Pancreas (tissue), 10 donors: ENCODE measurements around the gene AUNIP. TPM values are rescaled to one million over a fixed set of nuclear protein-coding genes. Genes with fewer than 3 reads are reported as not detected.
A peak's percentile ranks its signal among the peaks of the same experiment; 100 is the strongest.

Experiments
- ATAC-seq, 4 donors: fragments of 200-7000 bp; cut with Tn5 transposase; one replicate each; pipeline versions ENCODE4 v1.8.0 to v1.9.1; 2020; ENCODE audit warnings: mild to moderate bottlenecking in 4 of 4, moderate library complexity in 4 of 4
- DNase-seq, 6 donors: peaks; one replicate each; pipeline ENCODE4 v3.0.0-alpha.2; 2020
- FAIRE-seq: peaks from 2 replicates; lab custom pipeline; 2012; peaks lifted over from hg19 to GRCh38; lab: Jason Lieb, UNC
- H3K27ac ChIP-seq, 4 donors: fragments of 200-600 bp; sonication (generic); 1 replicate in 3 of 4; 2 replicates in 1 of 4; pipeline versions ENCODE4 v1.5.0 to v1.8.0; 2020
- H3K27me3 ChIP-seq, 4 donors: fragments of 200-600 bp; one replicate each; pipeline ENCODE4 v1.8.0; 2021
- H3K36me3 ChIP-seq, 3 donors: fragments of 200-600 bp; sonication (generic) in 1 of 3; one replicate each; pipeline versions ENCODE4 v1.5.0 to v1.8.0; 2020 to 2021
- H3K4me1 ChIP-seq, 3 donors: fragments of 200-600 bp; one replicate each; pipeline ENCODE4 v1.8.0; 2021
- H3K4me3 ChIP-seq, 4 donors: fragments of 200-600 bp; sonication (generic) in 2 of 4; one replicate each; pipeline versions ENCODE4 v1.5.0 to v1.8.0; 2020 to 2021
- H3K9me3 ChIP-seq, 4 donors: fragments of 200-600 bp; one replicate each; pipeline ENCODE4 v1.8.0; 2021
- WGBS, 2 donors: extraction: QIAGEN DNeasy Blood & Tissue Kit; methylation state at CpG; one replicate each; pipeline ENCODE4 v1.1.7; 2013; 5-methylcytosine and 5-hydroxymethylcytosine counted together
- intact Hi-C, 3 donors: fragments of 100-400 bp; cut with DNase I; formaldehyde crosslinking; loops; one replicate each; pipeline versions ENCODE4 v1.11.1 to v1.14.2; 2022
- polyA plus RNA-seq, 2 donors: library from polyadenylated mRNA; stranded (reverse); fragments of 200-250 nt; gene quantifications; one replicate each; pipeline ENCODE4 v1.2.3, GENCODE V29; 2013
- total RNA-seq, 6 donors: library from RNA; stranded (reverse); fragmentation: NEBNext Ultra II Directional in 4 of 6; extraction: Animal tissue kit (Norgen Biotek cat#: 25700) in 4 of 6; gene quantifications; one replicate each; pipeline versions ENCODE4 v1.2.1 to v1.2.4, GENCODE V29; 2021 to 2023
- TF ChIP-seq, protein P1 (sequence below), 4 donors: fragments of 200-600 bp; sonication (generic) in 3 of 4; IDR thresholded peaks; one replicate each; pipeline versions ENCODE4 v1.5.0 to v1.8.0; 2021; ENCODE audit warnings: antibody characterized with exemption in 4 of 4
- donor health status: healthy with polysubstance abuse.
- donor health status: DM: no; HTN: no; CAD: no; lungs with moderate emphysema.
- donor health status: DM: no; HTN: no; CAD: no.
- donor health status: control.
- donor health status: control.
- donor health status: Bipolar disorder and iron deficiency.
- donor health status: DM: yes; HTN: yes; CAD: no.
- donor health status: DM: no; HTN: no; CAD: no.
- donor health status: DM: no; HTN: no; CAD: no.
- donor health status: DM: yes; HTN: yes; CAD: no.

The AUNIP gene
- total and polyA plus RNA-seq, 8 donors: 0.19 to 0.37 (median 0.29) TPM; not detected in 4

DNA sequence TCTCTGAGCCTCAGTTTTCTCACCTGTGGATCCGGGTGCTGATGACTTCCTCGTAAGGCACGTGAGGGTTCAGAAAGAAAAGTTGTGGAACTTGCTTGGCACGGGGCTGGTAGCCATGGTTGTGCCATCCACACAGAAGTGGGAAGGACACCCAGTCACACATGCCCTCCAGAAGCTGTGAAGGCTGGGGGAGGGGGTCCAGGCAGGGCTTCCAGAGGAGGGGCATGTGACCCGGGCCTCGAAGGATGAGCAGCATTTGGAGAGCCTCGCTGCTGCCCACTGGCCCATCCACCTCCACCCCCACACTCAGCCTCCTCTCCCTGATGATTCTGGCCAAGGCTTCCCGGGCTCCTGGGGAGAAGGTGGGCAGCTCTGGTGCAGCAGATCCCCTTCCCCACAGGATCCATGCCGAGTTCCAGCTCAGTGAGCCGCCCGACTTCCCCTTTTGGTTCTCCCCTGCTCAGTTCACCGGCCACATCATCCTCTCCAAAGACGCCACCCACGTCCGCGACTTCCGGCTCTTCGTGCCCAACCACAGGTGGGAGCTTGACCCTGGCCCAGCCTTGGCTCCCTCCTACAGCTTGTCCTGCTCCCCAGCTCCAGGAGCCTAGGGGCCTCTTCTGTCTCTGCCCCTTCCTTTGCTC lies 49.9 kb downstream of the AUNIP start:
- intact Hi-C loops: no loop called here
- ATAC-seq (no peak), FAIRE-seq (no peak), DNase-seq (peak in 2 of 6 donors; percentile 56 to 63)
- 82 to 86% methylated on average over 18 of the region's 18 CpGs for WGBS, 2 donors
- H3K36me3 ChIP-seq: peaks cover 0 to 30% (median 0%) of the 10 kb centered on the region in 3 donors
- H3K4me1 ChIP-seq: peaks cover 5 to 26% (median 23%) of the 10 kb centered on the region in 3 donors
- no peak overlapping the region for H3K27ac ChIP-seq
- no peaks in the 10 kb centered on the region for H3K9me3 ChIP-seq
- no peak overlapping the region for H3K4me3 ChIP-seq
- TF ChIP-seq, protein P1, sequence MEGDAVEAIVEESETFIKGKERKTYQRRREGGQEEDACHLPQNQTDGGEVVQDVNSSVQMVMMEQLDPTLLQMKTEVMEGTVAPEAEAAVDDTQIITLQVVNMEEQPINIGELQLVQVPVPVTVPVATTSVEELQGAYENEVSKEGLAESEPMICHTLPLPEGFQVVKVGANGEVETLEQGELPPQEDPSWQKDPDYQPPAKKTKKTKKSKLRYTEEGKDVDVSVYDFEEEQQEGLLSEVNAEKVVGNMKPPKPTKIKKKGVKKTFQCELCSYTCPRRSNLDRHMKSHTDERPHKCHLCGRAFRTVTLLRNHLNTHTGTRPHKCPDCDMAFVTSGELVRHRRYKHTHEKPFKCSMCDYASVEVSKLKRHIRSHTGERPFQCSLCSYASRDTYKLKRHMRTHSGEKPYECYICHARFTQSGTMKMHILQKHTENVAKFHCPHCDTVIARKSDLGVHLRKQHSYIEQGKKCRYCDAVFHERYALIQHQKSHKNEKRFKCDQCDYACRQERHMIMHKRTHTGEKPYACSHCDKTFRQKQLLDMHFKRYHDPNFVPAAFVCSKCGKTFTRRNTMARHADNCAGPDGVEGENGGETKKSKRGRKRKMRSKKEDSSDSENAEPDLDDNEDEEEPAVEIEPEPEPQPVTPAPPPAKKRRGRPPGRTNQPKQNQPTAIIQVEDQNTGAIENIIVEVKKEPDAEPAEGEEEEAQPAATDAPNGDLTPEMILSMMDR (IDR thresholded peaks at IDR 0.05): no peak
- no peaks in the 10 kb centered on the region for H3K27me3 ChIP-seq

DNA sequence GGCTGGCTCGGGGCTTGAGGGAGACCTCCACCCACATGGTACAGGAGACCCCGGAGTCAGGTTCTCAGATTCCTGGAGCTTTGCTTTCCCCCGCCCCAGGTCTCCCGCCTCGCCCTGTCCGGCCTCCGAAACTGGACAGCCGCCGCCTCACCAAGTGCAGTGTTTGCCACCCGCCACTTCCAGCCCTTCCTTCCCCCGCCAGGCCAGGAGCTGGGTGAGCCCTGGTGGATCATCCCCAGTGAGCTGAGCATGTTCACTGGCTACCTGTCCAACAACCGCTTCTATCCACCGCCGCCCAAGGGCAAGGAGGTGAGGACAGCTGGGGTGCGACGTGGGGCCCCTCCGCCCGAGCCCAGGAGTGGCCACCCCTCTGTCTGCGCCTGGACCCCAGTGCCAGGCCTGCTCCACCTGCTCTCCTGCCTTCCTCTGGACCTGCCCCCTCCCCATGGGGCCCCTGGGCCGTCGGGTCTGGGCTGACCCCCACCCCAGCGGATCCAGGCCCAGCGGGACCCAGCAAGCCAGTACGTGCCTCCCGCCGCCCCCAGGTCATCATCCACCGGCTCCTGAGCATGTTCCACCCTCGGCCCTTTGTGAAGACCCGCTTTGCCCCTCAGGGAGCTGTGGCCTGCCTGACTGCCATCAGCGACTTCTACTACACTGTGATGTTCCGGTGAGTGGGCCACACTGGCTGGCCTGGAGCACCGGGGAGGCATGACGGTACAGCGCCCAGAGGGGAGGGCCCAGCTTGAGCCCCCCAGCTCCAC lies 50.6 kb downstream of the AUNIP start:
- H3K4me1 ChIP-seq: peaks cover 5 to 26% (median 23%) of the 10 kb centered on the region in 3 donors
- ATAC-seq: no peak
- no peak for FAIRE-seq
- no peaks in the 10 kb centered on the region for H3K9me3 ChIP-seq
- no peak overlapping the region for H3K27ac ChIP-seq
- WGBS, 2 donors: 91 to 94% methylated on average over 34 of the region's 34 CpGs
- peak in 2 of 6 donors; percentile 58 to 84 for DNase-seq
- peaks cover 0 to 23% (median 0%) of the 10 kb centered on the region in 3 donors for H3K36me3 ChIP-seq
- intact Hi-C loops: no loop called here
- H3K27me3 ChIP-seq: no peaks in the 10 kb centered on the region
- no peak overlapping the region for H3K4me3 ChIP-seq
- TF ChIP-seq, protein P1 (IDR thresholded peaks at IDR 0.05): no peak

DNA sequence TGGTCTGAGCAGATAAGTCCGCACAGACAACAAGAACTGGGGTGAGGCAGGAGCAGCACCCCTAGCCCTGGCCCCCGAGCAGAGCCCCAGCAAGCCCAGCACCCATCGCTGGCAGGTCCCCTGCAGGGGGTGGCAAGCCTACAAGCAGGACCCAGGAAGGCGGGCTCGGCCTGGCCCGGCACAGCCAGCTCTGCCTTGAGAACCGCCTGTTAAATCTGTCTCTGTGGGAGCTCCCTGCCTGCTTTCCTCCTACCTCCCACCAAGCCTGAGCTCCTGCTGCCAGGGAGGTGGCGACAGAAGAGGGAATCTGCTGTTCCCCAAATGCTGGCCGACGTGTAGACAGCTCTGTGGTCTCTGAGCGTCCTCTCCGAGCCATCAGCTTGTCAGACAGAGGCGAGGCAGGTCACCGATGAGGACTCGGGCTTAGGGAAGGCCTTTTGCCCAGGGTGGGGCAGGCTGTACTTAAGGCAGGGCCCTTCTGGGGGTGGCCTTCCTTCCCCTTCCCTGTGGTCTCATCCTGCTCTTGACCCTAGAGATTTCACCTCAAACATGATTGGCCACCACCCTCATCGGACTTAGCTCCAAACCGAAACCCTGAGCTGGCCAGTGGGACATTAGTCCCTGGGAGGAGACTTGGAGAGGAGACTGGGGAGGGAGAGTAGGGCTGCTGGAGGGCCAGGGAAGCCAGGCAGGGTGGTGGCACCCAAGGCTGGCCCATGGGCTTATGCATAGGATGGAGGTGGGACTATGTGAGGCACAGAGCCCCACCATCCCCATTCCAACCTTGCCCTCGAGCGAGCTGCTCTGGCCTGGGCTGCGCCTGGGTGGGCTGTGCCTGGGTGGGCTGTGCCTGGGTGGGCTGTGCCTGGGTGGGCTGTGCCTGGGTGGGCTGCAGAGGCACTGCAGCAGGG lies 51.5 kb downstream of the AUNIP start:
- FAIRE-seq (no peak), ATAC-seq (no peak), DNase-seq (peak in 2 of 6 donors; percentile 59 to 78)
- intact Hi-C loops: no loop called here
- H3K9me3 ChIP-seq: no peaks in the 10 kb centered on the region
- no peak overlapping the region for H3K4me3 ChIP-seq
- H3K36me3 ChIP-seq: peaks cover 0 to 19% (median 0%) of the 10 kb centered on the region in 3 donors
- TF ChIP-seq, protein P1 (IDR thresholded peaks at IDR 0.05): no peak
- 92 to 95% methylated on average over 20 of the region's 20 CpGs for WGBS, 2 donors
- H3K27ac ChIP-seq: no peak overlapping the region
- H3K4me1 ChIP-seq: peaks cover 5 to 28% (median 26%) of the 10 kb centered on the region in 3 donors
- no peaks in the 10 kb centered on the region for H3K27me3 ChIP-seq

DNA sequence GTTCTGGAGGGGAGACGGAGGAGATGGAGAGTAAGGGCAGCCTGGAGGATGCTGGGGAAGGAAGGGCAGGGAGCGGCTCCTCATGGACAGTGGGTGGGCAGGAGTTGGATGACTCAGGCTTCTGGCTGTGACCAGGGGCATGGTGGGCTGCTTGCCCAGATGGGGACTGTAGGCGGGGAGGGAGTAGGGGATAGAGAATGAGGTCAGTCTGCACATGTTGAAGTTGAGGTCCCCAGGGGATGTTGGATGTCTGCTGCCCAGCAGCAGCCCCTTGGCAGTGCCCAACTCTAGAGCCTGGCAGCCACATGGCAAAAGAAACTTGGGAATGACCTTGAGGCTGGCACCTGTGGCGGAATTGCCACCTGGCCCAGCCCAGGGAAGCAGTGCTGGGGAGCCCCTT lies 52.8 kb downstream of the AUNIP start:
- Histone ChIP-seq H3K4me3 (no peak overlapping the region), H3K4me1 (peaks cover 5 to 39% (median 26%) of the 10 kb centered on the region in 3 donors), H3K9me3 (no peaks in the 10 kb centered on the region), H3K27me3 (no peaks in the 10 kb centered on the region), H3K36me3 (peaks cover 0 to 14% (median 0%) of the 10 kb centered on the region in 3 donors), H3K27ac (peak overlapping the region; percentile 40 to 70 (median 48))
- FAIRE-seq: no peak
- DNase-seq: peak; percentile 77 to 90 (median 86)
- peak; percentile 55 to 77 (median 72) for ATAC-seq
- intact Hi-C loops: no loop called here
- 59 to 63% methylated on average over 4 of the region's 4 CpGs for WGBS, 2 donors
- TF ChIP-seq, protein P1 (IDR thresholded peaks at IDR 0.05): no peak
